Muscle layer of duodenum (tissue), 2 donors: ENCODE results near the gene RECQL.

Experiments
- H3K27ac ChIP-seq: one replicate; pipeline ENCODE4 v1.7.0; 2013; ENCODE audit warnings: mild to moderate bottlenecking, low read length
- H3K27me3 ChIP-seq: one replicate; pipeline ENCODE4 v1.7.0; 2013; ENCODE audit warnings: low read depth, mild to moderate bottlenecking, control low read depth, low read length
- H3K36me3 ChIP-seq, 2 donors: one replicate each; pipeline ENCODE4 v1.7.0; 2013; ENCODE audit warnings: low read length in 2 of 2, control low read depth in 1 of 2, mild to moderate bottlenecking in 1 of 2; ENCODE audit not compliant: insufficient read depth in 2 of 2, control insufficient read depth in 1 of 2
- H3K4me1 ChIP-seq, 2 donors: one replicate each; pipeline ENCODE4 v1.7.0; 2013; ENCODE audit warnings: low read length in 2 of 2, mild to moderate bottlenecking in 2 of 2, control low read depth in 1 of 2, moderate library complexity in 1 of 2; ENCODE audit not compliant: insufficient read depth in 2 of 2, control insufficient read depth in 1 of 2
- H3K4me3 ChIP-seq, 2 donors: one replicate each; pipeline ENCODE4 v1.7.0; 2013; ENCODE audit warnings: low read length in 2 of 2, low read depth in 1 of 2, mild to moderate bottlenecking in 1 of 2
- H3K9me3 ChIP-seq, 2 donors: one replicate each; pipeline ENCODE4 v1.7.0; 2013; ENCODE audit warnings: low read length in 2 of 2, control low read depth in 1 of 2, mild to moderate bottlenecking in 1 of 2; ENCODE audit not compliant: control insufficient read depth in 1 of 2
- donor health status: healthy.

RECQL gene

GRCh38 chr12:21501258-21502163, at the start of gene RECQL, which contains the start of gene GOLT1B:
Gene RECQL, minus strand, starts transcription at chr12:21501635. Its CDS starts 2,065 bp downstream, at chr12:21499570.
Gene GOLT1B, plus strand, starts transcription at chr12:21501789. Its CDS starts 135 bp downstream, at chr12:21501924.
- Histone ChIP-seq H3K27me3 (no peaks in the 10 kb centered on the region), H3K4me3 (peak within 1 kb of the TSS; percentile 91 to 93), H3K27ac (peak within 1 kb of the TSS; percentile 94), H3K9me3 (no peaks in the 10 kb centered on the region), H3K36me3 (peaks cover 13 to 25% of the 10 kb centered on the region in 2 donors), H3K4me1 (peaks cover 25 to 38% of the 10 kb centered on the region in 2 donors)

GRCh38 chr12:21547437-21547836, 46.0 kb upstream of the RECQL start:
- Histone ChIP-seq H3K27ac (no peak overlapping the region), H3K9me3 (no peaks in the 10 kb centered on the region), H3K27me3 (no peaks in the 10 kb centered on the region), H3K36me3 (no peaks in the 10 kb centered on the region), H3K4me1 (peaks cover under 1 to 8% of the 10 kb centered on the region in 2 donors), H3K4me3 (no peak overlapping the region)

- no peak overlapping the region for H3K27ac ChIP-seq
- no peak overlapping the region for H3K4me3 ChIP-seq
- H3K27me3 ChIP-seq, result no peaks in the 10 kb centered on the region
- peaks cover 0 to 1% of the 10 kb centered on the region in 2 donors for H3K4me1 ChIP-seq
- no peaks in the 10 kb centered on the region for H3K36me3 ChIP-seq
- H3K9me3 ChIP-seq, result no peaks in the 10 kb centered on the region
Observed at GRCh38 chr12:21546716-21547115, 45.3 kb upstream of the RECQL start.

- H3K27me3 ChIP-seq, result no peaks in the 10 kb centered on the region
- no peak overlapping the region for H3K27ac ChIP-seq
- H3K36me3 ChIP-seq, result no peaks in the 10 kb centered on the region
- H3K9me3 ChIP-seq, result no peaks in the 10 kb centered on the region
- H3K4me3 ChIP-seq, result no peak overlapping the region
- H3K4me1 ChIP-seq, result no peaks in the 10 kb centered on the region
Observed at GRCh38 chr12:21545557-21545956, 44.1 kb upstream of the RECQL start.

- H3K4me1 ChIP-seq, result no peaks in the 10 kb centered on the region
- H3K27ac ChIP-seq, result no peak overlapping the region
- no peaks in the 10 kb centered on the region for H3K27me3 ChIP-seq
- no peaks in the 10 kb centered on the region for H3K36me3 ChIP-seq
- no peaks in the 10 kb centered on the region for H3K9me3 ChIP-seq
- H3K4me3 ChIP-seq, result no peak overlapping the region
Observed at GRCh38 chr12:21543151-21543550, 41.7 kb upstream of the RECQL start.

- Histone ChIP-seq H3K36me3 (no peaks in the 10 kb centered on the region), H3K27ac (no peak overlapping the region), H3K4me3 (no peak overlapping the region), H3K9me3 (no peaks in the 10 kb centered on the region), H3K27me3 (no peaks in the 10 kb centered on the region), H3K4me1 (no peaks in the 10 kb centered on the region)
Observed at GRCh38 chr12:21542403-21542802, 41.0 kb upstream of the RECQL start.

- Histone ChIP-seq H3K27me3 (no peaks in the 10 kb centered on the region), H3K9me3 (no peaks in the 10 kb centered on the region), H3K4me3 (no peak overlapping the region), H3K36me3 (no peaks in the 10 kb centered on the region), H3K4me1 (no peaks in the 10 kb centered on the region), H3K27ac (no peak overlapping the region)
Observed at GRCh38 chr12:21541773-21542172, 40.3 kb upstream of the RECQL start.

- Histone ChIP-seq H3K4me1 (no peaks in the 10 kb centered on the region), H3K9me3 (no peaks in the 10 kb centered on the region), H3K27me3 (no peaks in the 10 kb centered on the region), H3K27ac (no peak overlapping the region), H3K36me3 (no peaks in the 10 kb centered on the region), H3K4me3 (no peak overlapping the region)
Observed at GRCh38 chr12:21539797-21540196, 38.4 kb upstream of the RECQL start.

GRCh38 chr12:21538061-21538653, 36.7 kb upstream of the RECQL start:
- Histone ChIP-seq H3K27ac (no peak overlapping the region), H3K27me3 (no peaks in the 10 kb centered on the region), H3K9me3 (no peaks in the 10 kb centered on the region), H3K4me3 (no peak overlapping the region), H3K4me1 (no peaks in the 10 kb centered on the region), H3K36me3 (no peaks in the 10 kb centered on the region)

GRCh38 chr12:21529456-21529855, 28.0 kb upstream of the RECQL start:
- Histone ChIP-seq H3K36me3 (no peaks in the 10 kb centered on the region), H3K4me3 (no peak overlapping the region), H3K4me1 (peaks cover 0 to 21% of the 10 kb centered on the region in 2 donors), H3K27me3 (no peaks in the 10 kb centered on the region), H3K27ac (no peak overlapping the region), H3K9me3 (no peaks in the 10 kb centered on the region)

GRCh38 chr12:21528953-21529352, 27.5 kb upstream of the RECQL start:
- Histone ChIP-seq H3K9me3 (no peaks in the 10 kb centered on the region), H3K27ac (no peak overlapping the region), H3K4me1 (peaks cover 0 to 21% of the 10 kb centered on the region in 2 donors), H3K4me3 (no peak overlapping the region), H3K36me3 (no peaks in the 10 kb centered on the region), H3K27me3 (no peaks in the 10 kb centered on the region)
